GM10248 (cell line): ENCODE results near the gene PNPLA7.
"Not testable (repeated sequence)": the region's sequence is repeated elsewhere in the genome, so short reads cannot be mapped to it uniquely, and the experiment has no call there.

ENCODE experiments used
- CTCF ChIA-PET: fragments of 300-600 bp; sonication (Branson Sonifier 250); formaldehyde crosslinking; extraction: SDS; loops from one replicate; lab custom pipeline; 2021; ENCODE audit warnings: antibody characterized with exemption; lab: Yijun Ruan, JAX
- POLR2A ChIA-PET: fragments of 350-650 bp; sonication (Branson Sonifier 250); formaldehyde crosslinking; extraction: SDS; loops from one replicate; lab custom pipeline; 2020; ENCODE audit warnings: antibody characterized with exemption; lab: Yijun Ruan, JAX
- DNase-seq: peaks from one replicate; pipeline ENCODE4 v3.0.0; 2012; ENCODE audit errors: extremely low spot score
- CTCF ChIP-seq: IDR thresholded peaks from 2 replicates; pipeline ENCODE4 v1.5.1; 2012; ENCODE audit warnings: mild to moderate bottlenecking, low read depth; ENCODE audit errors: extremely low read depth, missing control alignments, control extremely low read depth

Gene PNPLA7

GRCh38 chr9:137543237-137543963, 6.8 kb downstream of the PNPLA7 start:
- ChIA-PET POLR2A (no interaction called here), CTCF (interaction anchor here (0.7 to 1.3 kb wide), 2 partner anchors 8 to 130 kb away, joined by 3 read pairs; no protein-coding TSS in a partner anchor)
- TF ChIP-seq CTCF = no peak
- DNase-seq = no peak

DNA sequence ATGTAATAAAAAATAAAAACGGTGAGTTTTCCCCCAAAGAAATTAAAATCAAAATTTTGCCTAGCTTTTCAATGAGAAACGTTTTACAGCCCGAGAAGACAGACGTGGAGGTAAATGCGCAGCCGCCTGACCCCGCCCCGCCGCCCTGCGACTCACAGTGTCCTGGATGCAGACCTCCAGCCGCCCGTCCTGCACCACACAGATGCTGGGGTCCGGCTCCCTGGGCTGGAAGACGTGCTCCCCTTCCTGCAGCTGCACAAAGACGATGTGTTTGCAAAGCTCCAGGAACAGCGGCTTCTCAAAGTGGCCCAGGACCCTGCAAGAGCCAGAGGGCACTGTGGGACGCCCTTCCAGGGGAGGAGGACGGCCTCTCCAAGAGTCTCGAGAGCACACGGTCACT, 7.7 kb downstream of the PNPLA7 start:
- POLR2A ChIA-PET = no interaction called here
- CTCF ChIA-PET = no interaction called here
- TF ChIP-seq CTCF = no peak
- DNase-seq = no peak

DNA sequence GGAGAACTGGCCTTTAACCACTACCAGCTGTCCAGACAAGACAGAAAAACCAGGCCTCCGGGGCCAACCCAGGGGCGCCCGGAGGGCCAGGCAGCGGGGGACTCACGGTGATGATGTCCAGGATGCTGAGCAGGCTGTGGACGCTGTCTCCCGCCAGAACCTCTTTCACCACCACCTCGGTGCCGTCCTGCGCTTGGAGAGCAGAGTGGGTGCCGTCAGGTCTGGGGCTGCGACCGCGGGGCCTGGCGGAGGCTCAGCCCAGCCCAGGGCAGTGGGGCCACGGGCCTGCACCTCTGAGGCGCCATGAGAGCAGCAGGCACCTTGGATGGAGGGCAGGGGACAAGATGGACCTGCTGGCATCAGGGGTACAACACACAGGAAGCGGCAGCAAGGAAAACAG, 9.7 kb downstream of the PNPLA7 start:
- no peak for DNase-seq
- TF ChIP-seq CTCF = no peak
- ChIA-PET CTCF (interaction anchor here (0.9 kb wide), 1 partner anchor 10 kb away, joined by 3 read pairs; no protein-coding TSS in a partner anchor), POLR2A (no interaction called here)

DNA sequence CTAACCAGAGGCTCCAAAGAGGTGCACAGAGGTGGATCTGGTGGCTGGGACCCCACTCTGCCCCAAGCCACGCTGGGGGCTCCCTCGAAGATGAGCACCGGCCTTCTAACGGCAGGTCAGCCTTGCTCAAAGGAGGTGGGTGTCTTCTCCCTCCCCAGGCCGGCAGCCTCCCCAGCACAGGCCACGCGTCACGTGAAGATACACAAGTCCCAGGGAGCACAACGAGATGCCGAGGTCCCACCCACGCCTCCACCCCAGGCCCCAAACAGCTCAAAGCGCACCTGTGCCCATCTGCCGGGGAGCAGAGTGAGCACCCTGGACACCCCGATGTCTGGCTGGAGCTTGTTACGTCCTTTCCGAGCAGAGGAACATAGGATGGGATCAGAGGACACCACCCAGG, 12.1 kb downstream of the PNPLA7 start:
- TF ChIP-seq CTCF = no peak
- DNase-seq = no peak
- POLR2A ChIA-PET = no interaction called here
- CTCF ChIA-PET = interaction anchor here (1.9 kb wide), 1 partner anchor 8 kb away, joined by 5 read pairs; no protein-coding TSS in a partner anchor

- DNase-seq, POLR2A ChIA-PET: not testable (repeated sequence)
- CTCF ChIA-PET = interaction anchor here (1.0 to 1.9 kb wide), 3 partner anchors 10 to 43 kb away, joined by 3 to 5 read pairs (median 3); no protein-coding TSS in a partner anchor
These were observed 13.5 kb downstream of the PNPLA7 start for GRCh38 chr9:137536594-137537131.

DNA sequence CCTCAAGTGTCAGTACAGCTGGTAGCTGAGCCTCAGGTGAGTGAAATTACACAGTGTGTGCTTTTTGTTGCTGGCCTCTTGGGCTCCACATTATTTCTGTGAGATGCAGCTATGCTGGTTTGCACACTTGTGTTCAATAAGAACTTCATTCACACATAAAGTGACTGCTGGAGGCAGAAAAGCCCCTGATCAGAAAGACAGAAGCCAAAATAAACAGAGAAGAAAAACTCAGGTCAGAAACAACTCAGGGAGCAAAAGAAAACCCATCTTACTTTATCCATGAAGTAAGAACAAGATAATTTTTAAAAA, 15.1 kb downstream of the PNPLA7 start:
- no peak for DNase-seq
- CTCF ChIA-PET = interaction anchor here (0.8 to 2.3 kb wide), 10 partner anchors 8 to 249 kb away, joined by 3 to 18 read pairs (median 3); partner anchors contain the start of gene MRPL41
- POLR2A ChIA-PET = no interaction called here
- no peak for TF ChIP-seq CTCF
